ENCODE data around the gene GPR84. TPM values are rescaled to one million over a fixed set of nuclear protein-coding genes. Genes with fewer than 3 reads are reported as not detected.

Gene GPR84
- total RNA-seq, 1 experiment from 2014 or later, result not detected

DNA sequence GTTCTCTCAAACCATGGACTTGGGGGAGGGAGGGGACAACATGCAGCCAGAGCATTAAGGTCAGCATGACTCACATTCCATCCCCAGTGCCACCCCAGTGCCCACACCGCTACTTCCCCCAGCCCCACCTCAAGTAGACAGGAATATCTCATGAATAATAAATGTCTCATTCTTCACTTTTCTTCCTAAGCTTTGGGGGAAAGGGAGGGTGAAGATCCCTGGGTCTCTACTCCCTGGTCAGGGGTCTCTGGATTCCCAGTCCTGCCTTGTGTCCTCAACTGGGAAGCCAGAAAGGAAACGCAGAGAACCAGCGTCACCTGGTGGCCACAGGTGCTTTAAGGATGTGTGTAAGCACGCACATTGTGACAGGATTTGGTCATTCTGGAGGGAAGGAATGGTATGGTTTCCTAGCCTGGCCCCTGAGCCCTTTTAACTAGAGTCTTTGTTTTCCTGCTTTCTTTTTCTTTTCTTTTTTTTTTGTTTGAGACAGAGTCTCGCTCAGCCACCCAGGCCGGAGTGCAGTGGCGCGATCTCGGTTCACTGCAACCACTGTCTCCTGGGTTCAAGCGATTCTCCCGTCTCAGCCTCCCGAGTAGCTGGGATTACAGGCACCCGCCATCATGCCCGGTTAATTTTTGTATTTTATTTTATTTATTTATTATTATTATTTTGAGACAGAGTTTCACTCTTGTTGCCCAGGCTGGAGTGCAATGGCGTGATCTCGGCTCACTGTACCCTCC, 3.4 kb downstream of the GPR84 start:
- no peaks in the 10 kb centered on the region for H3K9me3 Mint-ChIP-seq (ENCODE audit: unreplicated experiment)
- BruUV-seq (replicated peaks), result no TSS peak
- H3K36me3 ChIP-seq (ENCODE audit: control insufficient read depth, insufficient read depth, low read length), result no peaks in the 10 kb centered on the region
- intact Hi-C loops (cut with micrococcal nuclease; ENCODE audit: unreplicated experiment), result loop anchor here (1.0 to 2.0 kb wide), 4 partner anchors 67 to 141 kb away; partner anchors contain the start of genes CBX5 and HNRNPA1
- no peaks in the 10 kb centered on the region for H3K27me3 ChIP-seq (replicated peaks; ENCODE audit: control insufficient read depth, insufficient read depth, low read length)
- H3K36me3 Mint-ChIP-seq (ENCODE audit: insufficient read depth, unreplicated experiment), result no peaks in the 10 kb centered on the region
- no peaks in the 10 kb centered on the region for H3K9me3 ChIP-seq
- H3K27me3 Mint-ChIP-seq (ENCODE audit: insufficient read depth, unreplicated experiment), result no peaks in the 10 kb centered on the region
- peaks cover 11% of the 10 kb centered on the region for H3K4me1 ChIP-seq
- TF ChIP-seq, protein P1, sequence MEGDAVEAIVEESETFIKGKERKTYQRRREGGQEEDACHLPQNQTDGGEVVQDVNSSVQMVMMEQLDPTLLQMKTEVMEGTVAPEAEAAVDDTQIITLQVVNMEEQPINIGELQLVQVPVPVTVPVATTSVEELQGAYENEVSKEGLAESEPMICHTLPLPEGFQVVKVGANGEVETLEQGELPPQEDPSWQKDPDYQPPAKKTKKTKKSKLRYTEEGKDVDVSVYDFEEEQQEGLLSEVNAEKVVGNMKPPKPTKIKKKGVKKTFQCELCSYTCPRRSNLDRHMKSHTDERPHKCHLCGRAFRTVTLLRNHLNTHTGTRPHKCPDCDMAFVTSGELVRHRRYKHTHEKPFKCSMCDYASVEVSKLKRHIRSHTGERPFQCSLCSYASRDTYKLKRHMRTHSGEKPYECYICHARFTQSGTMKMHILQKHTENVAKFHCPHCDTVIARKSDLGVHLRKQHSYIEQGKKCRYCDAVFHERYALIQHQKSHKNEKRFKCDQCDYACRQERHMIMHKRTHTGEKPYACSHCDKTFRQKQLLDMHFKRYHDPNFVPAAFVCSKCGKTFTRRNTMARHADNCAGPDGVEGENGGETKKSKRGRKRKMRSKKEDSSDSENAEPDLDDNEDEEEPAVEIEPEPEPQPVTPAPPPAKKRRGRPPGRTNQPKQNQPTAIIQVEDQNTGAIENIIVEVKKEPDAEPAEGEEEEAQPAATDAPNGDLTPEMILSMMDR (IDR thresholded peaks at IDR 0.05; ENCODE audit: insufficient read depth in 1 of 2, low read depth in 1 of 2, low read length in 1 of 2, severe bottlenecking in 1 of 2, unreplicated experiment in 1 of 2), result peak; percentile 90 to 97
- peak overlapping the region; percentile 48 for H3K27ac Mint-ChIP-seq (ENCODE audit: unreplicated experiment)
- ChIA-PET CTCF (interaction anchor here (0.5 to 3.3 kb wide), 6 partner anchors 7 to 146 kb away, joined by 3 to 33 read pairs (median 4); no protein-coding TSS in a partner anchor), POLR2A (no interaction called here)
- no peak overlapping the region for H3K4me3 Mint-ChIP-seq (ENCODE audit: unreplicated experiment)
- H3K4me3 ChIP-seq (ENCODE audit: low read depth, low read length), result no peak overlapping the region
- peak; percentile 87 to 88 for DNase-seq
- no peaks in the 10 kb centered on the region for H3K4me1 Mint-ChIP-seq (ENCODE audit: low read depth, unreplicated experiment)

DNA sequence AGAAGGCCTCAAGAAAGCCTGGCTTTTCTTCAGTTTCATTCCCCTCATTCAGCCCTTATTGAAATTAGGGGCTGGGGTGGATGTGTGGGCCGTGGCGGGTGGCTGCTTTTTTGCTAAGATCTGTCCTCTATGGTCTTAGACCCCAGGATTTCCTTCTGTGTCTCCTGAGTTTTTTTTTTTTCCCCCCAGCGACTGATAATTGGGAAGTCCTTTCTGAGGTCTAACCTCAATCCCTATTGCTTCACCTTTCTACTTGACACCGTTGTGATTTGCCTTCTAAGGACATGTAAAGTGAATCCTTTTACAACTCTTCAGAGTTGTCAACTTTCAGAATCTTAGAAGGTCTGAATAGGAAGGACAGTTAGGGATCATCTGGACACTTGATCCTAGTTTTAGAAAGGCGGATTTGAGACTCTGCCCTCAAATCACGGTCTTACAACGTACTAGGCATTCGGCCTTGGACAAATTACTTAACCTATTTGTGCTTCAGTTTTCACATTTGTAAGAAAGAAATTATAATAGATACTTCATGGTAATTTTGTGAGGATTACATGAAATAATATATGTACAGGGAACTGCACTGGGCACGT, 4.4 kb downstream of the GPR84 start:
- CTCF ChIA-PET, result interaction anchor here (0.7 to 3.3 kb wide), 12 partner anchors 8 to 145 kb away, joined by 3 to 44 read pairs (median 5); partner anchors contain the start of genes CBX5, COPZ1 and HNRNPA1
- Mint-ChIP-seq H3K9me3 (ENCODE audit: unreplicated experiment) (no peaks in the 10 kb centered on the region), H3K27ac (ENCODE audit: unreplicated experiment) (no peak overlapping the region), H3K4me3 (ENCODE audit: unreplicated experiment) (no peak overlapping the region), H3K27me3 (ENCODE audit: insufficient read depth, unreplicated experiment) (no peaks in the 10 kb centered on the region), H3K36me3 (ENCODE audit: insufficient read depth, unreplicated experiment) (no peaks in the 10 kb centered on the region), H3K4me1 (ENCODE audit: low read depth, unreplicated experiment) (peaks cover 4% of the 10 kb centered on the region)
- H3K4me3 ChIP-seq (ENCODE audit: low read depth, low read length), result peak overlapping the region; percentile 39
- intact Hi-C loops (cut with micrococcal nuclease; ENCODE audit: unreplicated experiment), result loop anchor here (1.0 to 2.0 kb wide), 5 partner anchors 23 to 109 kb away; partner anchors contain the start of genes CBX5, HNRNPA1 and NFE2
- POLR2A ChIA-PET, result interaction anchor here (0.9 to 2.9 kb wide), 4 partner anchors 24 to 108 kb away, joined by 4 to 29 read pairs (median 6); partner anchors contain the start of genes CBX5, COPZ1 and HNRNPA1
- no peaks in the 10 kb centered on the region for H3K9me3 ChIP-seq
- H3K36me3 ChIP-seq (ENCODE audit: control insufficient read depth, insufficient read depth, low read length), result no peaks in the 10 kb centered on the region
- BruUV-seq (replicated peaks), result TSS peak; percentile 92
- TF ChIP-seq, protein P1 (IDR thresholded peaks at IDR 0.05; ENCODE audit: insufficient read depth in 1 of 2, low read depth in 1 of 2, low read length in 1 of 2, severe bottlenecking in 1 of 2, unreplicated experiment in 1 of 2), result no peak
- H3K27me3 ChIP-seq (replicated peaks; ENCODE audit: control insufficient read depth, insufficient read depth, low read length), result no peaks in the 10 kb centered on the region
- no peak for DNase-seq
- H3K4me1 ChIP-seq, result peaks cover 11% of the 10 kb centered on the region
